Type B pancreatic cell (in vitro differentiated cells): ENCODE measurements around the gene TAAR8. TPM values are rescaled to one million over a fixed set of nuclear protein-coding genes. Genes with fewer than 3 reads are reported as not detected.

Source experiments
- DNase-seq: peaks from one replicate; pipeline ENCODE4 v3.0.0; 2021; ENCODE audit warnings: mixed read lengths; ENCODE audit not compliant: unreplicated experiment; ENCODE audit errors: extremely low spot score
- H3K27ac Mint-ChIP-seq: 2 replicates; pipeline ENCODE4 v1.8.0; 2021; ENCODE audit warnings: mild to moderate bottlenecking, mixed read lengths
- H3K27me3 Mint-ChIP-seq: 2 replicates; pipeline ENCODE4 v1.8.0; 2021; ENCODE audit warnings: mixed read lengths
- H3K36me3 Mint-ChIP-seq: 2 replicates; pipeline ENCODE4 v1.8.0; 2021; ENCODE audit warnings: mixed read lengths
- H3K4me1 Mint-ChIP-seq: one replicate; pipeline ENCODE4 v1.8.0; 2021; ENCODE audit warnings: mixed read lengths; ENCODE audit not compliant: unreplicated experiment
- H3K4me3 Mint-ChIP-seq: 2 replicates; pipeline ENCODE4 v1.8.0; 2021; ENCODE audit warnings: mild to moderate bottlenecking, mixed read lengths
- H3K9me3 Mint-ChIP-seq: 2 replicates; pipeline ENCODE4 v1.8.0; 2021; ENCODE audit warnings: mixed read lengths
- CTCF ChIP-seq: fragments of 200-600 bp; sonication (generic); conservative IDR thresholded peaks from 2 replicates; pipeline ENCODE4 v1.5.0; 2021; ENCODE audit warnings: antibody characterized with exemption, mild to moderate bottlenecking
- long read RNA-seq: library from polyadenylated mRNA; unstranded; transcript quantifications from one replicate; pipeline ENCODE4 v2.0.0, GENCODE V29; 2020
- total RNA-seq: library from RNA; stranded (reverse); gene quantifications from 2 replicates; pipeline ENCODE4 v1.2.1, GENCODE V29; 2021; ENCODE audit warnings: low replicate concordance

The TAAR8 gene
- total RNA-seq: not detected in 2 replicates
- long read RNA-seq: 0 reads

- Mint-ChIP-seq H3K27me3 (peaks cover 3% of the 10 kb centered on the region), H3K36me3 (no peaks in the 10 kb centered on the region), H3K4me3 (no peak within 1 kb of the TSS), H3K9me3 (no peaks in the 10 kb centered on the region), H3K4me1 (no peaks in the 10 kb centered on the region), H3K27ac (no peak within 1 kb of the TSS)
- DNase-seq: no peak
- no peak for TF ChIP-seq CTCF
Measured at GRCh38 chr6:132552372-132552771, at the start of gene TAAR8. TAAR8 (plus strand) TSS chr6:132552672; CDS start chr6:132552693, 21 bp downstream.

- Mint-ChIP-seq H3K27me3 (no peaks in the 10 kb centered on the region), H3K4me1 (peaks cover 9% of the 10 kb centered on the region), H3K36me3 (peaks cover 28% of the 10 kb centered on the region), H3K4me3 (peak overlapping the region; percentile 30), H3K27ac (no peak overlapping the region), H3K9me3 (peaks cover 7% of the 10 kb centered on the region)
- no peak for TF ChIP-seq CTCF
- DNase-seq: no peak
Measured at GRCh38 chr6:132504757-132505156, 47.7 kb upstream of the TAAR8 start.

- peaks cover 7% of the 10 kb centered on the region for H3K4me1 Mint-ChIP-seq
- DNase-seq: no peak
- no peak for TF ChIP-seq CTCF
- H3K9me3 Mint-ChIP-seq: peaks cover 7% of the 10 kb centered on the region
- H3K36me3 Mint-ChIP-seq: peaks cover 24% of the 10 kb centered on the region
- no peak overlapping the region for H3K27ac Mint-ChIP-seq
- no peaks in the 10 kb centered on the region for H3K27me3 Mint-ChIP-seq
- no peak overlapping the region for H3K4me3 Mint-ChIP-seq
Measured at GRCh38 chr6:132505158-132505557, 47.3 kb upstream of the TAAR8 start.

- TF ChIP-seq CTCF: no peak
- peaks cover 17% of the 10 kb centered on the region for H3K36me3 Mint-ChIP-seq
- peaks cover 14% of the 10 kb centered on the region for H3K4me1 Mint-ChIP-seq
Measured at GRCh38 chr6:132506461-132506860, 46.0 kb upstream of the TAAR8 start.

GRCh38 chr6:132506869-132507808 lies 45.3 kb upstream of the TAAR8 start:
- Mint-ChIP-seq H3K27me3 (no peaks in the 10 kb centered on the region), H3K4me3 (no peak overlapping the region), H3K4me1 (peaks cover 17% of the 10 kb centered on the region), H3K36me3 (peaks cover 16% of the 10 kb centered on the region), H3K27ac (no peak overlapping the region), H3K9me3 (peaks cover 7% of the 10 kb centered on the region)
- no peak for TF ChIP-seq CTCF
- no peak for DNase-seq

More at GRCh38 chr6:132506461-132506860, 46.0 kb upstream of the TAAR8 start:
- Mint-ChIP-seq H3K27me3 (no peaks in the 10 kb centered on the region), H3K27ac (no peak overlapping the region), H3K9me3 (peaks cover 7% of the 10 kb centered on the region), H3K4me3 (no peak overlapping the region)
- DNase-seq: no peak
